HG03095 (cell line): ENCODE data around the gene SH3BP1.

Experiments
- ATAC-seq: cut with Tn5 transposase; IDR thresholded peaks from one replicate; pipeline ENCODE4 v1.9.1; 2021; ENCODE audit warnings: moderate library complexity; ENCODE audit not compliant: unreplicated experiment

SH3BP1 gene

GRCh38 chr22:37704645-37705044 lies 65.2 kb downstream of the SH3BP1 start:
- no peak for ATAC-seq

DNA sequence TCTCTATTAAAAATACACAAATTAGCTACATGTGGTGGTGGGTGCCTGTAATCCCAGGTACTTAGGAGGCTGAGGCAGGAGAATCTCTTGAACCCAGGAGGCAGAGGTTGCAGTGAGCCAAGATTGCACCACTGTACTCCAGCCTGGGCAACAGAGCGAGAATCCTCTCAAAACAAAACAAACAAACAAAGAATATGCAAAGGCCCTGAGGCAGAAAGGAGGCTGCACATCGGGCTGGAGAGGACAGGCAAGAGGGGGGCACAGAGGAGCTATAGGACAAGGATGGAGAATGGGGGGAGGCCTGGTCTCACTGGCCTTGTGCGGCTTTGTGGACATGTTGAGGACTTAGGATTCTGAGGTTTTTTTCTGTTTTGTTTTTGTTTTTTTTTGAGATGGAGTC lies 65.7 kb downstream of the SH3BP1 start:
- no peak for ATAC-seq
